ENCODE results near the gene UQCR11. TPM values are rescaled to one million over a fixed set of nuclear protein-coding genes. Genes with fewer than 3 reads are reported as not detected.

UQCR11 gene
- total RNA-seq, 1 donor from 2014 or later, result 184 TPM

- Mint-ChIP-seq H3K4me1 (ENCODE audit: low read depth) (peaks cover 30% of the 10 kb centered on the region), H3K36me3 (ENCODE audit: low read depth) (no peaks in the 10 kb centered on the region), H3K4me3 (ENCODE audit: unreplicated experiment) (peak overlapping the region; percentile 86), H3K9me3 (ENCODE audit: low read depth) (no peaks in the 10 kb centered on the region), H3K27ac (ENCODE audit: unreplicated experiment) (peak overlapping the region; percentile 85), H3K27me3 (ENCODE audit: low read depth) (no peaks in the 10 kb centered on the region)
- no peak for TF ChIP-seq CTCF (IDR thresholded peaks at IDR 0.05)
- no peak for DNase-seq (ENCODE audit: low spot score)
Measured at GRCh38 chr19:1592024-1592754, 13.1 kb downstream of the UQCR11 start.

DNA sequence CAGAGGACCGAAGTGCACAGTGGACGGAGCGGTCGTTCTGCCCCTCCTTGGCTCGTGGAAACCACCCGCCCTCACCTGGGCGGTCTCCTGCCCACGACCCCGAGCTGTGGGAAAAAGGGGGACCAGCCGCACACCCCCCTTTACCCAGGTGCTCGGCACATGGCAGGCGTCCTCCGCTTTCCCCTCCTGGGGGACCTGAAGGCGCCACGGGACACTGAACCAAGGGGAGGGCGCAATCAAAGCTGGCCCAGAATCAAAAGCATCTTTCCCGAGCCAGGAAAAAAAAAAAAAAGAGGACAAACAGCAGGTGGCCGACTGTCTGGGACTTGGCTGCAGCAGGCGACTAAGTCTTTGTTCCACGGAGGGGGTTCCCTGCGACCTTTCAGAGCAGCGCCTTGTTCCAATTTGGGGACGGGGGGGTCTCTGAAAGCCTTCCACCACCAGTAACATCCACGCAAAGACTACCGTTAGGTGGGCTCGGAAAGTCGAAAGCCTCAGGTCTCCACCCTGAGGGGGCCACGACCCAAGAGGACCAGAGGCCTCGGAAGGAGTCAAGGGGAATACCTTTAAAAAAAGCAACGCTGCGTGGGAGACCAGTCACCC, 13.7 kb downstream of the UQCR11 start:
- no peak for TF ChIP-seq CTCF (IDR thresholded peaks at IDR 0.05)
- Mint-ChIP-seq H3K4me3 (ENCODE audit: unreplicated experiment) (peak overlapping the region; percentile 86), H3K9me3 (ENCODE audit: low read depth) (no peaks in the 10 kb centered on the region), H3K36me3 (ENCODE audit: low read depth) (no peaks in the 10 kb centered on the region), H3K27me3 (ENCODE audit: low read depth) (no peaks in the 10 kb centered on the region), H3K4me1 (ENCODE audit: low read depth) (peaks cover 30% of the 10 kb centered on the region), H3K27ac (ENCODE audit: unreplicated experiment) (peak overlapping the region; percentile 85)
- DNase-seq (ENCODE audit: low spot score), result no peak

- Mint-ChIP-seq H3K9me3 (ENCODE audit: low read depth) (no peaks in the 10 kb centered on the region), H3K4me1 (ENCODE audit: low read depth) (peaks cover 33% of the 10 kb centered on the region), H3K36me3 (ENCODE audit: low read depth) (no peaks in the 10 kb centered on the region), H3K4me3 (ENCODE audit: unreplicated experiment) (peak overlapping the region; percentile 86), H3K27ac (ENCODE audit: unreplicated experiment) (peak overlapping the region; percentile 85), H3K27me3 (ENCODE audit: low read depth) (no peaks in the 10 kb centered on the region)
- no peak for DNase-seq (ENCODE audit: low spot score)
- TF ChIP-seq CTCF (IDR thresholded peaks at IDR 0.05), result peak; percentile 53
Measured at GRCh38 chr19:1590641-1591397, 14.4 kb downstream of the UQCR11 start.

- no peak overlapping the region for H3K4me3 Mint-ChIP-seq (ENCODE audit: unreplicated experiment)
- no peaks in the 10 kb centered on the region for H3K9me3 Mint-ChIP-seq (ENCODE audit: low read depth)
- H3K27me3 Mint-ChIP-seq (ENCODE audit: low read depth), result no peaks in the 10 kb centered on the region
- TF ChIP-seq CTCF (IDR thresholded peaks at IDR 0.05), result no peak
- H3K27ac Mint-ChIP-seq (ENCODE audit: unreplicated experiment), result peak overlapping the region; percentile 32
- H3K36me3 Mint-ChIP-seq (ENCODE audit: low read depth), result peaks cover 4% of the 10 kb centered on the region
- peaks cover 31% of the 10 kb centered on the region for H3K4me1 Mint-ChIP-seq (ENCODE audit: low read depth)
- no peak for DNase-seq (ENCODE audit: low spot score)
Measured at GRCh38 chr19:1587872-1588271, 17.4 kb downstream of the UQCR11 start.

GRCh38 chr19:1585243-1585580, 20.1 kb downstream of the UQCR11 start:
- no peak for TF ChIP-seq CTCF (IDR thresholded peaks at IDR 0.05)
- no peak overlapping the region for H3K27ac Mint-ChIP-seq (ENCODE audit: unreplicated experiment)
- H3K4me3 Mint-ChIP-seq (ENCODE audit: unreplicated experiment), result no peak overlapping the region

More at GRCh38 chr19:1585243-1585580, 20.1 kb downstream of the UQCR11 start:
- Mint-ChIP-seq H3K36me3 (ENCODE audit: low read depth) (peaks cover 10% of the 10 kb centered on the region), H3K4me1 (ENCODE audit: low read depth) (peaks cover 16% of the 10 kb centered on the region), H3K27me3 (ENCODE audit: low read depth) (no peaks in the 10 kb centered on the region), H3K9me3 (ENCODE audit: low read depth) (no peaks in the 10 kb centered on the region)
- DNase-seq (ENCODE audit: low spot score), result no peak
